Fibroblast of skin of abdomen (primary cell): ENCODE data around the gene UPK3B. TPM values are rescaled to one million over a fixed set of nuclear protein-coding genes. Genes with fewer than 3 reads are reported as not detected.
"Not testable (repeated sequence)": the region's sequence is repeated elsewhere in the genome, so short reads cannot be mapped to it uniquely, and the experiment has no call there.

Experiments
- DNase-seq: peaks from one replicate; pipeline ENCODE4 v3.0.0-alpha.2; 2013
- polyA plus RNA-seq, 2 experiments: library from polyadenylated mRNA; unstranded; fragments of 120-200 nt; gene quantifications; one replicate each; pipeline ENCODE4 v1.2.1, GENCODE V29; 2013; ENCODE audit not compliant: insufficient read length in 2 of 2

Gene UPK3B
- not detected for polyA plus RNA-seq (2013, experiment 1 of 2; ENCODE audit: insufficient read length)
- not detected for polyA plus RNA-seq (2013, experiment 2 of 2; ENCODE audit: insufficient read length)

- DNase-seq: no peak
These were observed at the start of gene UPK3B for GRCh38 chr7:76509931-76510877. UPK3B (plus strand) TSS chr7:76510552; CDS start chr7:76510653, 101 bp downstream.

- not testable (repeated sequence) for DNase-seq
These were observed 49.6 kb upstream of the UPK3B start for GRCh38 chr7:76460767-76461166.

GRCh38 chr7:76461464-76462101 is 48.8 kb upstream of the UPK3B start, which contains the start of gene DTX2:
DTX2 (plus strand) TSS chr7:76461709; CDS start chr7:76480510, 18,801 bp downstream.
- DNase-seq: not testable (repeated sequence)

- DNase-seq: not testable (repeated sequence)
These were observed 48.0 kb upstream of the UPK3B start for GRCh38 chr7:76462271-76462882.

- not testable (repeated sequence) for DNase-seq
These were observed 45.4 kb upstream of the UPK3B start for GRCh38 chr7:76464959-76465358.

- not testable (repeated sequence) for DNase-seq
These were observed 44.4 kb upstream of the UPK3B start for GRCh38 chr7:76465950-76466349.

- DNase-seq: not testable (repeated sequence)
These were observed 42.5 kb upstream of the UPK3B start for GRCh38 chr7:76467743-76468404.

GRCh38 chr7:76471556-76472221 is 38.7 kb upstream of the UPK3B start:
- DNase-seq: not testable (repeated sequence)

GRCh38 chr7:76473097-76473496 is 37.3 kb upstream of the UPK3B start:
- not testable (repeated sequence) for DNase-seq

- not testable (repeated sequence) for DNase-seq
These were observed 34.1 kb upstream of the UPK3B start for GRCh38 chr7:76476280-76476679.

GRCh38 chr7:76476742-76477474 is 33.4 kb upstream of the UPK3B start:
- DNase-seq: not testable (repeated sequence)

- DNase-seq: not testable (repeated sequence)
These were observed 30.7 kb upstream of the UPK3B start for GRCh38 chr7:76479628-76480027.

GRCh38 chr7:76480403-76481253 is 29.7 kb upstream of the UPK3B start:
- not testable (repeated sequence) for DNase-seq

GRCh38 chr7:76482660-76483059 is 27.7 kb upstream of the UPK3B start:
- DNase-seq: not testable (repeated sequence)

GRCh38 chr7:76483081-76483480 is 27.3 kb upstream of the UPK3B start:
- DNase-seq: not testable (repeated sequence)

- not testable (repeated sequence) for DNase-seq
These were observed 25.9 kb upstream of the UPK3B start for GRCh38 chr7:76484456-76484855.

GRCh38 chr7:76485822-76486610 is 24.3 kb upstream of the UPK3B start:
- not testable (repeated sequence) for DNase-seq

GRCh38 chr7:76486618-76487017 is 23.7 kb upstream of the UPK3B start:
- DNase-seq: not testable (repeated sequence)

- DNase-seq: not testable (repeated sequence)
These were observed 22.4 kb upstream of the UPK3B start for GRCh38 chr7:76487969-76488368.
